ENCODE data around the gene CBR3.
"Not testable (repeated sequence)": the region's sequence is repeated elsewhere in the genome, so short reads cannot be mapped to it uniquely, and the experiment has no call there.

CBR3 gene

DNA sequence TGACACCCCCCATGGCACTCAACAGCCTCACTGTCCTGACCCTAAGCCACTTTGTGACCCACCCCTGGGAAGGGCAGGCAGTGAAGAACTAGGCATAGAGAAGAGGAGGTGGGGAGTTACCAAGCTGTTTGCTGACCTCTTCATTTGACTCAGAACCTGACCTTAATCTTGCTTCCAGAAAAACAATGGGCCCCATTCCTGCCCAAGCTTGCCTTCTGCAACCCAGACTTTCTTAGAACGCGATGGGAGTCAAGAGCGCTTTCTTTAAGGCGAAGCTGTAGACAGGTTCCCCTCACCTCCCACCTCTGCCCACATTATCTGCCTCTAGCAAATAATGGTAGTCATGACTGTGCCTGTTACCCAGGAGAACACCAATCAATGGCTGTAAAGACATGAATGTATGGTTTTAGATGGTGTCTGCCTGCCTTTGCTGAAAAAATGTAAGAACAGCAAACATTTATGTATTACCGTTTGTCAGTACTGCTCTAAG is 8.2 kb upstream of the CBR3 start:
- DNase-seq (ENCODE audit: low read depth): no peak
- no peak overlapping the region for H3K4me3 ChIP-seq (ENCODE audit: control insufficient read depth, low read depth, low read length)
- TF ChIP-seq, protein P1, sequence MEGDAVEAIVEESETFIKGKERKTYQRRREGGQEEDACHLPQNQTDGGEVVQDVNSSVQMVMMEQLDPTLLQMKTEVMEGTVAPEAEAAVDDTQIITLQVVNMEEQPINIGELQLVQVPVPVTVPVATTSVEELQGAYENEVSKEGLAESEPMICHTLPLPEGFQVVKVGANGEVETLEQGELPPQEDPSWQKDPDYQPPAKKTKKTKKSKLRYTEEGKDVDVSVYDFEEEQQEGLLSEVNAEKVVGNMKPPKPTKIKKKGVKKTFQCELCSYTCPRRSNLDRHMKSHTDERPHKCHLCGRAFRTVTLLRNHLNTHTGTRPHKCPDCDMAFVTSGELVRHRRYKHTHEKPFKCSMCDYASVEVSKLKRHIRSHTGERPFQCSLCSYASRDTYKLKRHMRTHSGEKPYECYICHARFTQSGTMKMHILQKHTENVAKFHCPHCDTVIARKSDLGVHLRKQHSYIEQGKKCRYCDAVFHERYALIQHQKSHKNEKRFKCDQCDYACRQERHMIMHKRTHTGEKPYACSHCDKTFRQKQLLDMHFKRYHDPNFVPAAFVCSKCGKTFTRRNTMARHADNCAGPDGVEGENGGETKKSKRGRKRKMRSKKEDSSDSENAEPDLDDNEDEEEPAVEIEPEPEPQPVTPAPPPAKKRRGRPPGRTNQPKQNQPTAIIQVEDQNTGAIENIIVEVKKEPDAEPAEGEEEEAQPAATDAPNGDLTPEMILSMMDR (conservative IDR thresholded peaks at IDR 0.05; ENCODE audit: control insufficient read depth, insufficient read depth, low read depth, low read length): no peak

GRCh38 chr21:36127250-36127904 is 7.5 kb upstream of the CBR3 start:
- no peak for DNase-seq (ENCODE audit: low read depth)

DNA sequence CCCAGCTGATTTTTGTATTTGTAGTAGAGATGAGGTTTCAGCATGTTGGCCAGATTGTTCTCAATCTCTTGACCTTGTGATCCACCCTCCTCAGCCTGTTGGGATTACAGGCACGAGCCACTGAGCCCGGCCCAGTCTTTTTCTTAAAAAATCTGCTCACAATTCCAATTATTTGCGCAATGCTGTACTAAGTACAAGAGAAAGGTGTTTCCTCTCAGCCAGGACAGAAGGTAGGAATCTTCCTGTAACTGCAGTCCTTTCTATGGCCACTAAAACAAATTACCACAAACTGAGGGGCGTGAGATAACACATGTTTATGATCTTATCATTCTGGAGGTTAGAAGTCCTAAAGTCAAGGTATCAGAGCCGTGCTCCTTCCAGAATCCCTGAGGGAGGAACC is 6.9 kb upstream of the CBR3 start:
- TF ChIP-seq, protein P1 (conservative IDR thresholded peaks at IDR 0.05; ENCODE audit: control insufficient read depth, insufficient read depth, low read depth, low read length): no peak
- DNase-seq (ENCODE audit: low read depth): no peak
- H3K4me3 ChIP-seq (ENCODE audit: control insufficient read depth, low read depth, low read length): no peak overlapping the region

More at GRCh38 chr21:36127250-36127904, 7.5 kb upstream of the CBR3 start:
- TF ChIP-seq, protein P1 (conservative IDR thresholded peaks at IDR 0.05; ENCODE audit: control insufficient read depth, insufficient read depth, low read depth, low read length): no peak
- no peak overlapping the region for H3K4me3 ChIP-seq (ENCODE audit: control insufficient read depth, low read depth, low read length)

DNA sequence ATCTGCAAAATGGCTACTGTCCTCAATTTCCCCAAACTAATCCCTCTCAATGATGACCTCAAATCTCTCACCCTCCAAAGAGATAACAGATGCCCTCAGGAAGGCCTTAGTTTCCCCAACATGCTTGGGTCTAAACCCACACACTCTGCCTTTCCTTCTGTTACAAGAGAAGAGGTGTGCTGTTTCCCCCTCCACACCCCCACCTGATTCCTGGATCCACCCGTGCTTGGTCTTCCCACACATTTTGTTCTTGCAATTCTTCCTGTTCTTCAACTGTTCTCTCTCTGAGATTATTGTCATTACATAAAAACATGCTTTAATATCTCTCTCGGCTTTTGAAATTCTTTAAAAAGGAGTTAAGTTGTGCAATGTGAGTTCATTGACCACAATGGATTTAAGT is 5.7 kb upstream of the CBR3 start:
- no peak overlapping the region for H3K4me3 ChIP-seq (ENCODE audit: control insufficient read depth, low read depth, low read length)
- TF ChIP-seq, protein P1 (conservative IDR thresholded peaks at IDR 0.05; ENCODE audit: control insufficient read depth, insufficient read depth, low read depth, low read length): no peak
- no peak for DNase-seq (ENCODE audit: low read depth)

- peak overlapping the region; percentile 23 for H3K4me3 ChIP-seq (ENCODE audit: control insufficient read depth, low read depth, low read length)
- not testable (repeated sequence) for DNase-seq (ENCODE audit: low read depth)
Measured at GRCh38 chr21:36130414-36130762, 4.5 kb upstream of the CBR3 start.

GRCh38 chr21:36130839-36131238 is 4.0 kb upstream of the CBR3 start:
- DNase-seq (ENCODE audit: low read depth); H3K4me3 ChIP-seq (ENCODE audit: control insufficient read depth, low read depth, low read length): not testable (repeated sequence)

GRCh38 chr21:36132696-36133095 is 2.2 kb upstream of the CBR3 start:
- TF ChIP-seq, protein P1 (conservative IDR thresholded peaks at IDR 0.05; ENCODE audit: control insufficient read depth, insufficient read depth, low read depth, low read length): no peak
- no peak for DNase-seq (ENCODE audit: low read depth)
- no peak overlapping the region for H3K4me3 ChIP-seq (ENCODE audit: control insufficient read depth, low read depth, low read length)

Measured in fibroblast of mammary gland (primary cell).